NCI-H69 (cell line): ENCODE measurements around the gene GNE.

ENCODE experiments used
- DNase-seq: peaks from one replicate; lab custom pipeline; 2025; lab: John Stamatoyannopoulos, UW

GNE gene

GRCh38 chr9:36169166-36169565 is 89.1 kb downstream of the GNE start, which contains the start of gene CCIN:
Gene CCIN (plus strand): TSS chr9:36169388. CDS start chr9:36169503, 115 bp downstream.
- DNase-seq, result no peak

GRCh38 chr9:36166168-36166927 is 91.9 kb downstream of the GNE start:
- DNase-seq, result peak; percentile 82

GRCh38 chr9:36165826-36166167 is 92.5 kb downstream of the GNE start:
- no peak for DNase-seq

GRCh38 chr9:36164989-36165388 is 93.3 kb downstream of the GNE start:
- DNase-seq, result no peak
